Subcutaneous abdominal adipose tissue (tissue), 5 donors: ENCODE measurements around the gene APCDD1L.

Experiments
- H3K27ac ChIP-seq: one replicate; pipeline ENCODE4 v1.7.0; 2013; ENCODE audit warnings: low read depth, mild to moderate bottlenecking, inconsistent platforms, low read length, moderate library complexity
- H3K27me3 ChIP-seq, 5 donors: one replicate each; pipeline ENCODE4 v1.7.0; 2013; ENCODE audit warnings: low read length in 5 of 5, inconsistent platforms in 1 of 5; ENCODE audit not compliant: control insufficient read depth in 5 of 5, insufficient read depth in 4 of 5
- H3K36me3 ChIP-seq, 5 donors: one replicate each; pipeline ENCODE4 v1.7.0; 2013; ENCODE audit warnings: low read length in 5 of 5; ENCODE audit not compliant: control insufficient read depth in 5 of 5, insufficient read depth in 5 of 5
- H3K4me1 ChIP-seq, 5 donors: one replicate each; pipeline ENCODE4 v1.7.0; 2013; ENCODE audit warnings: low read length in 5 of 5, mild to moderate bottlenecking in 3 of 5, moderate library complexity in 1 of 5; ENCODE audit not compliant: control insufficient read depth in 5 of 5, insufficient read depth in 5 of 5
- H3K4me3 ChIP-seq, 5 donors: one replicate each; pipeline ENCODE4 v1.7.0; 2013; ENCODE audit warnings: low read length in 5 of 5, low read depth in 1 of 5
- H3K9ac ChIP-seq, 5 donors: one replicate each; pipeline ENCODE4 v1.7.0; 2013; ENCODE audit warnings: low read length in 5 of 5, mild to moderate bottlenecking in 4 of 5, moderate library complexity in 3 of 5
- H3K9me3 ChIP-seq, 5 donors: one replicate each; pipeline ENCODE4 v1.7.0; 2013; ENCODE audit warnings: low read length in 5 of 5; ENCODE audit not compliant: control insufficient read depth in 5 of 5
- donor health status: healthy.
- donor health status: healthy.
- donor health status: healthy.
- donor health status: healthy.
- donor health status: healthy.

The APCDD1L gene

DNA sequence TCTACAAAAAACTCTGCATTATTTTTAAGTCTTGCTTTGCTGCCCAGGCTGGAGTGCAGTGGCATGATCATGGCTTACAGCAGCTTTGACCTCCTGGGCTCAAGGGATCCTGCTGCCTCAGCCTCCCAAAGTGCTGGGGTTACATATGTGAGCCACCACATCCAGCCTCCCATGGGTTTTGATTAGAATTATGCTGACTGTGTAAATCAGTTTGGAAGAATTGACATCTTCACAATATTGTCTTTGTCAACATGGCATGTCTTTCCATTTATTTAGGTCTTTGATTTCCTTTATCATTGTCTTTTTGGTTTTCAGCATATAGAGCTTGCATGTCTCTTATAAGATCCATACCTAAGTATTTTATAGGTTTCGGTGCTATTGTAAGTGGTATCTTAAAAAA, 13.2 kb upstream of the APCDD1L start:
- no peaks in the 10 kb centered on the region for H3K36me3 ChIP-seq
- H3K4me1 ChIP-seq: no peaks in the 10 kb centered on the region
- peaks cover 21 to 52% (median 47%) of the 10 kb centered on the region in 5 donors for H3K9me3 ChIP-seq
- H3K4me3 ChIP-seq: no peak overlapping the region
- no peak overlapping the region for H3K27ac ChIP-seq
- H3K9ac ChIP-seq: no peak overlapping the region
- H3K27me3 ChIP-seq: no peaks in the 10 kb centered on the region

DNA sequence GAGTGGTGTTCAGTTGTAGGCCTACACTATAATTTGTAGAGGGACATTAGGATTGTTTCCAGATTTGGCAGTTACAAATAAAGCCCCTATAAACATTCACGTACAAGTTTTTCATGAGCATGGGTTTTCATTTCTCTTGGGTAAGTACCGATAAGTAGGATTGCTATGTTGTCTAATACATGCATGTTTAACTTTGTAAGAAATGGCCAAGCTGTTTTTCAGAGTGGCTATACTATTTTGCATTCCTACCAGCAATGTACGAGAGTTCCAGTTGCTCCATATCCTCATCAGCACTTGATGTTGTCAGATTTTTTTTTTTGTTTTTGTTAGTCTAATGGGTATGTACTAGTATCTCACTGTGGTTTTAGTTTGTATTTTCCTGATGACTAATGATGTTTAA, 11.2 kb upstream of the APCDD1L start:
- Histone ChIP-seq H3K9ac (no peak overlapping the region), H3K36me3 (no peaks in the 10 kb centered on the region), H3K4me1 (no peaks in the 10 kb centered on the region), H3K27ac (no peak overlapping the region), H3K4me3 (no peak overlapping the region), H3K27me3 (no peaks in the 10 kb centered on the region), H3K9me3 (peaks cover 16 to 40% (median 33%) of the 10 kb centered on the region in 5 donors)

DNA sequence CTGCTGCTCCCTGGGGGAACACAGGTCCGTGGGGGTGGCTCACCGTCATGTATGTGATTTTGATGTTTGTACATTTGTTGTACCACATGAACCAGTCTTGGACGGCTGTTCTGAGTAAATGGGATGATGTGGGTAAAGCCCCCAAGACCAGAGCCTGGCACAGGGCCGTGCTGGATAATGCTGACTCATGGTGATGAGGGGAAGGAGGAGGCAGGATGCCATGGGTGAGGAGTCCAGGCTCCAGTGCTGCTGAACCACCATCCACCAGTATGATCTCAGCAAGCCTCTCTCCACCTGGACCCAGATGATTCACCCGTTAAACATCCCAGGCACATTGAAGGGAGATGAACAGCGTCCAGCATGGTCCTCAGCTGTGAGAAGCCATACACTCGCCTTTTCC, 9.6 kb upstream of the APCDD1L start:
- Histone ChIP-seq H3K9ac (no peak overlapping the region), H3K36me3 (no peaks in the 10 kb centered on the region), H3K4me1 (no peaks in the 10 kb centered on the region), H3K27me3 (no peaks in the 10 kb centered on the region), H3K9me3 (peaks cover 10 to 30% (median 24%) of the 10 kb centered on the region in 5 donors), H3K27ac (no peak overlapping the region), H3K4me3 (no peak overlapping the region)

DNA sequence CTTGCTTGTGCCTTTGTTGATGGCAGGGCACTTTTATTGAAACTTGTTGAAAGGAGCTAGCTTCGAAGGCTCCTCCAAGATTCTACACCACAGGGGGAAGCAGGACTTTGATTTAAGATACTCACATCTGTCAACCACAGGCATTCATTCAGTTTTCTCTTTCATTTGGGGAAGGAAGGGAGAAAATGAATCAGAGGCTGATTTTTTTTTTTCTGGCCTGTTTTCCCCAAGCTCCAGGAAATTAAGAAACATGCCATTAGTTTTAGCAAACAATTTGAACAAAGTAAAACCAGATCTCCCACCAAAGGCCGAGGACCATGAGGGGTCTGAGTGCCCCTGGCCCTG, 8.7 kb upstream of the APCDD1L start:
- Histone ChIP-seq H3K27ac (no peak overlapping the region), H3K9ac (no peak overlapping the region)

DNA sequence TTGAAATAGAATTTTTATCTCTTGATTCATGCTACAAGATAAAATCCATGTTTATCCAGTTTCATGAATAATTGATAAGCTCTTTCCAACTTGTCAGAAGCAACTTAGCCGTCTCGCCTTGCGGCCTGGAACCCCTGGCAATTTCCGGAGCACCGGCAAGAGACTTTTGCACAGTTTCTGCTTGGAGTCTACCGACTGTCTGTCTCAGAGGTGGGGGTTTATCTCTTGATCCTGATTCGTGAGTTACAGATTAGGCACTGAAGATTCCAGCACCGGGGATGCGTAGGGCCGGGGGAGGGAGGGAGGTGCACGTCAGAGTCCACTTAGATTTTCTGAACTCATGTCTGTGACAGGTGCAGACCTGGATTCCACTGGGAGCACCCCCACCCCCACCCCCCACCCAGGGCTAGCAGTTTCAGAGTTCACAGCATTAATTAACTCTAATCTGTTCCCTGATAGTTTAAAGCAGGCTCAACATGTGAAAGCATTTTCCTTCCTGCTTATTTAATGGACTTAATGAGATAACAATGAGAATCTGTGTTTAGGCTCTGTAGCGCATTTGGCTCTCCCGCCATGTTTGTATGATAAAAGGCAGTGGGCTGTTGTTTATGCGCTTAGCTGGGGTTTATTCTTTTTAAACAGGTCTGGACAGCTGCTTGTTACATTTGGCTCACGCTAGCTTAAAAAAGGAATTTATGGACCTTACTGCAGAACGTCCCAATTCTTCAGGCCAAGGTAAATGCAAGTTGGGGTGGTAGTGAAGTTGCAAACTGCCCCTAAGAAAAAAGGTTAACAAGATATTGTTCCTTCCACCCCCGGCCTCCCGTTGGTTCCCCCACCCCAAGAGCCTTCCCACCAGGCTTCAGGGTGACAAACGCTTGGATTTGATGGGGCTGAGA, 8.1 kb upstream of the APCDD1L start:
- Histone ChIP-seq H3K36me3 (no peaks in the 10 kb centered on the region), H3K9me3 (peaks cover 10 to 25% (median 21%) of the 10 kb centered on the region in 5 donors), H3K9ac (no peak overlapping the region), H3K4me3 (no peak overlapping the region), H3K27ac (no peak overlapping the region), H3K27me3 (no peaks in the 10 kb centered on the region), H3K4me1 (no peaks in the 10 kb centered on the region)

More for the DNA sequence above, 8.7 kb upstream of the APCDD1L start:
- H3K9me3 ChIP-seq: peaks cover 10 to 25% (median 22%) of the 10 kb centered on the region in 5 donors
- no peaks in the 10 kb centered on the region for H3K36me3 ChIP-seq
- no peaks in the 10 kb centered on the region for H3K27me3 ChIP-seq
- H3K4me3 ChIP-seq: no peak overlapping the region
- H3K4me1 ChIP-seq: no peaks in the 10 kb centered on the region

DNA sequence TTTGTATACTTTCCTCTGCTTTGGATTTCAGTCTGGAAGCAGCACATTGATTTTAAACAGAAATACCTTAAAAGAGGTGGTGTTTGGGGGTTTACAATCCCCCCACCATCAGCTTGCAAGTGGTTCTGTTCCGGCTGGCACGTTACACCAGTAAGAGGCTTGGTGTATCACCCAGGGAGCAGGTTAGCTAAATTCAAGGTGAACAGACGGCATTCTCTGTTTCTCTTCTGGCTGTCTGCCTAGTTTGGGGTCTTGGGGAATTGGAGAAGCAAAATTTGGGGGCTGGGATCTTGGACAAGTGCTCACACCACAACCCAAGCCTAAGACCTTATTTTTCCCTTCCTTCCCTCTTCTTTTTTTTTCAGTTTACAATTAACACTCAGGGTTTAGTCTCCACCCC, 7.5 kb upstream of the APCDD1L start:
- Histone ChIP-seq H3K9ac (no peak overlapping the region), H3K27ac (no peak overlapping the region), H3K27me3 (no peaks in the 10 kb centered on the region), H3K9me3 (peaks cover 10 to 25% (median 21%) of the 10 kb centered on the region in 5 donors), H3K36me3 (no peaks in the 10 kb centered on the region), H3K4me3 (no peak overlapping the region), H3K4me1 (no peaks in the 10 kb centered on the region)

DNA sequence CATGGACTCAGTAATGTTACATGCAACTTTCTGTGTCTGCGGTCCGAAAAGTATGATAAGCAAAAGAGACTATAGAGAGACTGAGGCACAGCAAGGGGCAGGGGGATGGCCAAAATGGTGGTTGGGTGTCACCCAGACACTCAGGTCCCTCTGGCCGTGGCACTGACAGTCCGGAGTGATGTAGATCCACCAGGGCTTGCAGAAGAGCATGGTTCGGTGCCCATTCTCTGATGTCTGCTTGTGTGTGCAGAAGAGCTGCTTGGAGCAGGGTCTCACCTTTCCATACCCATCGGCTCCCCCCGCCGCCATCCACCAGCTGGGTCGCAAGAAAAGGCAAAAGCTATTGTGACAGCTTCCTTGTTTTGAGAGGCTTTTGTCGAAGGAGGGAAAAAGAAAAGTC, 6.6 kb upstream of the APCDD1L start:
- Histone ChIP-seq H3K4me3 (no peak overlapping the region), H3K36me3 (no peaks in the 10 kb centered on the region), H3K27me3 (no peaks in the 10 kb centered on the region), H3K9ac (no peak overlapping the region), H3K9me3 (peaks cover 8 to 21% (median 19%) of the 10 kb centered on the region in 5 donors), H3K27ac (no peak overlapping the region), H3K4me1 (no peaks in the 10 kb centered on the region)

DNA sequence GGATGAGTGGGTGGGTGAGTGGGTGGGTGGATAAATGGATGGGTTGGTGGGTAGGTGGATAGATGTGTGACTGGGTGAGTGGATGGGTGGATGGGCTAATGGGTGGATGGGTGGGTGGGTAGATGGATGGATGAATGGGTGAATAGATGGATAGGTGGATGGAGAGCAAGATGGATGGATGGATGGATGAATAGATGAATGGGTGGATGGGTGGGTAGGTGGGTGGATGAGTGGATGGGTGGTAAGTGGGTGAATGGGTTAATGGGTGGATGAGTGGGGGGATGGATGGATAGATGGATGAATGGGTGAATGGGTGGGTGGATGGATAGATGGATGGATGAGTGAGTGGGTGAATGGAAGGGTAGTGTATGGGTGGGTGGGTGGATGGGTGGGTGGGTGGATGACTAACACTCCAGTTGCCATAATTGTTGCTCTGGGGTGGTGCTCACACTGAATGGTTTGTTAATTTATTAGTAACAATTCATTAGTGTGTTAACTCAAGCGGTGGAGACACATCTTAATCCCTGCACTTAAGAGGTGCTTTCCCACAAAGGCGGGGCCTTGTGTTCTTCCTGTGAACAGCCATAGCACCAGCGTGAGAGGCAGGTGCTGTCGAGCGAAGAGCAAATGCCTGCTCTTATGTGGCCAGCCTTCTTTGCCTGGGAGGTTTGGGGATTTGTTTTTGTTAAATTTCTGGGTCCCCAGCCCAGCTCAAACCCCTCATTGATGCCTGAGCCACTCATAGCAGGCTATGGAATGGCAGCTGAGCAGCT, 4.9 kb upstream of the APCDD1L start:
- H3K27me3 ChIP-seq: peaks cover 4 to 7% (median 6%) of the 10 kb centered on the region in 5 donors
- no peak overlapping the region for H3K4me3 ChIP-seq

DNA sequence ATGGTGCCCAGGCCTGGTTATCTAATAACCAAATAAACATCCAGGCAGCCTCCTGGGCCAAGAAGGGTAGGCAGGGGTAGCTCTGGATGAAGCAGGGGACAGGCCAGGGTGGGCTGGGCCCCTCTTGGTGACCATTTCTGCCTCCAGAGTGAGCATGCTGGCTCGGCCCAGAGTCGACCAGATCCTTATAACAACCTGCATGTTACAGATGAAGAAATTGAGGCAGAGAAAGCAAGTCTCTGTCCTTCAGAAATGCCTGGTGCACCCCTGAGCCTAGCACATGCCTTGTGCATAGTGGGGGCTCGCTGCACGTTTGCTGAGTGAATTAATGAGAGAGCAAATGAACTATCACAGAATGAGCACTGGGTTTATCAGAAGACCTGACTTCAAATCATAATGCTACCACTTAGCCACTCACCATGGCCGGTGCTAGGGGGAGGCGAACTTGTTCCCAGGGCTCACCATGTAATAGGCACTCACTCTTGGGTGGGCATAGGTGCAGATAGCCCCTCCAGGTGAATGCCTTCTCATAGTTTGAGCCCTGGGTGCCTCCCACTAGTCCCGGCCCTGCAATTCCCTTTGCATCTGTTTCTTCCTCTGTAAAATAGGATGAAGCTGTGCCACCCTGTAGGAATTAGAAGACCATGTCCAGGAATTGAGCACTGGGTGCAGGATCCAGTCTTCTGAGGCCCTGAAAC, 3.8 kb upstream of the APCDD1L start:
- no peaks in the 10 kb centered on the region for H3K36me3 ChIP-seq
- H3K4me3 ChIP-seq: no peak overlapping the region
- H3K9ac ChIP-seq: no peak overlapping the region
- H3K9me3 ChIP-seq: no peaks in the 10 kb centered on the region
- H3K27ac ChIP-seq: no peak overlapping the region
- no peaks in the 10 kb centered on the region for H3K4me1 ChIP-seq
- peaks cover 13 to 17% (median 15%) of the 10 kb centered on the region in 5 donors for H3K27me3 ChIP-seq

More for the DNA sequence above, 4.9 kb upstream of the APCDD1L start:
- H3K9ac ChIP-seq: no peak overlapping the region
- H3K9me3 ChIP-seq: peaks cover 0 to 5% (median 4%) of the 10 kb centered on the region in 5 donors
- no peaks in the 10 kb centered on the region for H3K4me1 ChIP-seq
- H3K27ac ChIP-seq: no peak overlapping the region
- H3K36me3 ChIP-seq: no peaks in the 10 kb centered on the region
